ENCODE data around the gene CLRN2.

CLRN2 gene

GRCh38 chr4:17480210-17480927 lies 34.6 kb upstream of the CLRN2 start:
- no peak for TF ChIP-seq CTCF (IDR thresholded peaks at IDR 0.05; ENCODE audit: borderline replicate concordance, control extremely low read depth, extremely low read depth, insufficient read depth, missing control alignments)
- in situ Hi-C loops (cut with MboI; ENCODE audit: low sequenced_read_pairs, unreplicated experiment), result no loop called here
- no peak for DNase-seq (ENCODE audit: low spot score)

DNA sequence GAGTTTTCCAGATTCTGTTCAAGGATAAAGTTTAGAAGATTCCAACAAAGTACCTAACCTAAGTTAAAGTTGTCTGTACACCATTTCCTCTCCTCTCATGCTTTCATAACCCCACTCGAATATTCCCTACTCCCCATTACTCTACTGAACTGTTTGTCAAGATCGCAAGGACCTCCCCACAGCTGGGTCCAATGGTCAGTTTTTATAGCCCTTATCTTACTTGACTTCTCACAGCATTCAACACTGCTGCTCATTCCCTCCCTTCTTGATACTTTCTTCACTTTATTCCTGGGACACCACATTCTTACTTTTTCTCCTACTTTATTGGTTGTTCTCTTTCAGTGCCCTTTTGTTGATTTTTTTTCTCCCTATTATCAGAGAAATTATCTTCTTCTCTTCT lies 34.0 kb upstream of the CLRN2 start:
- no peak for TF ChIP-seq CTCF (IDR thresholded peaks at IDR 0.05; ENCODE audit: borderline replicate concordance, control extremely low read depth, extremely low read depth, insufficient read depth, missing control alignments)
- no peak for DNase-seq (ENCODE audit: low spot score)
- in situ Hi-C loops (cut with MboI; ENCODE audit: low sequenced_read_pairs, unreplicated experiment), result no loop called here

DNA sequence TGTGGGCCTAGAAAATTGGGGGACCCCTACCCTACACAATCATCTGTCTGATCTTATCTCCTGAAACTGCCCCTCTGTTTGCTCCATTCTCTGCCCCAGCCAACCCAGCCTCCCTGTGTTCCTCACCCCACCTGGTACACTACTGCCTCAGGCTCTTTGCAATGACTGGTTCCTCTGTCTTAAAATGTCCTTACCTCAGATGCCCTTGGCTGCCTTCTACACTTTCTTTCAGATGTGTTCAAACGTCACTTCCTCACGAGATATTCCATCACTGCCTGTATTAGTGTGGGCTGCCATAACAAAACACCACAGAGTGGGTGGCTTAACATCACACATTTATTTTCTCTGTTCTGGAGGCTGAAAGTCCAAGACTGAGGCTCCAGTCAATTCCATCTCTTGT lies 32.2 kb upstream of the CLRN2 start:
- in situ Hi-C loops (cut with MboI; ENCODE audit: low sequenced_read_pairs, unreplicated experiment), result no loop called here
- DNase-seq (ENCODE audit: low spot score), result no peak
- TF ChIP-seq CTCF (IDR thresholded peaks at IDR 0.05; ENCODE audit: borderline replicate concordance, control extremely low read depth, extremely low read depth, insufficient read depth, missing control alignments), result no peak

DNA sequence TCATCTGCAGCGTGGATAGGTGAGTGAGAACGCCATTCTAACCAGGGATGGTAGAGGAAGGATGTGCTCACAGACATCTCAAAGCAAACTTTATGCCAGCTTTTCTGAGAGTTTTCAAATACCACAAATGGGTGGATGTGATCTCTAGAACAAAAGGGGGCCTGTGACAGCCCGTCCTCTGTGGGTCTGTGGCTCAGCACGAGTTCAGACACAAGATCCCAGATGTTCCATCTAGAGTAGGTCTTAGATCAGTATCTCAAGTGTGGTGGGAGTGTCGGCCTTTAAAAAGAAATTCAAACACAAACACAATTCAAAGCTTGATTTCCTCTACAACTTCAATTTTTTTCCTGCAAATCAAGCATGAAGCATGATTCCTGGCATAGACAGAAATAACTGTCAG lies 25.8 kb upstream of the CLRN2 start:
- in situ Hi-C loops (cut with MboI; ENCODE audit: low sequenced_read_pairs, unreplicated experiment), result no loop called here
- DNase-seq (ENCODE audit: low spot score), result no peak
- TF ChIP-seq CTCF (IDR thresholded peaks at IDR 0.05; ENCODE audit: borderline replicate concordance, control extremely low read depth, extremely low read depth, insufficient read depth, missing control alignments), result no peak

GRCh38 chr4:17489721-17490120 lies 25.2 kb upstream of the CLRN2 start:
- no peak for TF ChIP-seq CTCF (IDR thresholded peaks at IDR 0.05; ENCODE audit: borderline replicate concordance, control extremely low read depth, extremely low read depth, insufficient read depth, missing control alignments)
- in situ Hi-C loops (cut with MboI; ENCODE audit: low sequenced_read_pairs, unreplicated experiment), result no loop called here

DNA sequence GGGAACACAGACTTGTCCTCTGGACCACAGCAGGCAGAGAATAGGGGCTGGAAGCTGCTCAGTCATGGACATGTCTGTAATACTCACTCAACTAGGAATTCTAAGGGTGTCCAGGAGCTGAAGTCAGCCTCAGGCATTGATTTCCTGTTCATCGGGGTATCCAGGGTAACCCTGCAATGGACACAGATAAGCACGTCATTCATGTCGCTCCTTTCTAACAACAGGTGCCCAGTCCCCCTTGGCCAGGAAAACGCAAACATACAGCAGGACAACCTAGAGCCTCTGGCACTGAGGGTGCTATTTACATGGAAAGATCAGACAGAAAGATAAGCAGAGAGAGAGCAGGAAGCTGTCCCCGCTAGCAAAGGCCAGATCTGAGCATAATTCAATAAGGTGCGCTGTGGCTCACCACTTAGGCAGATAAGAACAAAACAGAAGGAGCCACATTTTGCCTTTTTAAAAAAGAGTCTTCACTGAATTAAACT lies 24.3 kb upstream of the CLRN2 start:
- in situ Hi-C loops (cut with MboI; ENCODE audit: low sequenced_read_pairs, unreplicated experiment), result no loop called here
- no peak for DNase-seq (ENCODE audit: low spot score)
- TF ChIP-seq CTCF (IDR thresholded peaks at IDR 0.05; ENCODE audit: borderline replicate concordance, control extremely low read depth, extremely low read depth, insufficient read depth, missing control alignments), result no peak

More at GRCh38 chr4:17489721-17490120, 25.2 kb upstream of the CLRN2 start:
- DNase-seq (ENCODE audit: low spot score), result no peak
